Measurements from ENCODE around the gene EPSTI1. TPM values are rescaled to one million over a fixed set of nuclear protein-coding genes. Genes with fewer than 3 reads are reported as not detected.

The EPSTI1 gene
- total RNA-seq, 4 donors from 2014 or later = 6.5 to 16.9 (median 11.4) TPM

- H3K27me3 ChIP-seq = no peaks in the 10 kb centered on the region
- H3K9me3 ChIP-seq = no peaks in the 10 kb centered on the region
- H3K36me3 ChIP-seq = no peaks in the 10 kb centered on the region
- H3K4me3 ChIP-seq = no peak overlapping the region
- H3K27ac ChIP-seq = no peak overlapping the region
- DNase-seq = no peak
- H3K4me1 ChIP-seq = no peaks in the 10 kb centered on the region
- TF ChIP-seq POLR2A (IDR thresholded peaks at IDR 0.05) (no peak), CTCF (IDR thresholded peaks at IDR 0.05) (no peak)
- intact Hi-C loops (cut with DNase I; ENCODE audit: low total_unique reads) = no loop called here
These were observed 131.6 kb downstream of the EPSTI1 start for GRCh38 chr13:42860485-42860884.

- TF ChIP-seq CTCF (IDR thresholded peaks at IDR 0.05) = no peak
- Histone ChIP-seq H3K4me1 (no peaks in the 10 kb centered on the region), H3K9me3 (no peaks in the 10 kb centered on the region), H3K4me3 (no peak overlapping the region), H3K36me3 (no peaks in the 10 kb centered on the region), H3K27ac (no peak overlapping the region), H3K27me3 (no peaks in the 10 kb centered on the region)
- DNase-seq = no peak
- intact Hi-C loops (cut with DNase I; ENCODE audit: low total_unique reads) = no loop called here
These were observed 132.3 kb downstream of the EPSTI1 start for GRCh38 chr13:42859760-42860159.

- no peak for TF ChIP-seq POLR2A (IDR thresholded peaks at IDR 0.05)
These were observed 136.6 kb downstream of the EPSTI1 start for GRCh38 chr13:42855410-42855809.

GRCh38 chr13:42852136-42852535 lies 139.9 kb downstream of the EPSTI1 start:
- Histone ChIP-seq H3K27me3 (no peaks in the 10 kb centered on the region), H3K9me3 (no peaks in the 10 kb centered on the region), H3K4me3 (no peak overlapping the region), H3K36me3 (no peaks in the 10 kb centered on the region), H3K4me1 (no peaks in the 10 kb centered on the region), H3K27ac (no peak overlapping the region)
- TF ChIP-seq CTCF (IDR thresholded peaks at IDR 0.05) (no peak), POLR2A (IDR thresholded peaks at IDR 0.05) (no peak)
- intact Hi-C loops (cut with DNase I; ENCODE audit: low total_unique reads) = no loop called here
- DNase-seq = no peak

More at GRCh38 chr13:42855410-42855809, 136.6 kb downstream of the EPSTI1 start:
- H3K27ac ChIP-seq = no peak overlapping the region
- H3K27me3 ChIP-seq = no peaks in the 10 kb centered on the region
- no peaks in the 10 kb centered on the region for H3K36me3 ChIP-seq
- H3K9me3 ChIP-seq = no peaks in the 10 kb centered on the region
- no peak for DNase-seq
- no peak overlapping the region for H3K4me3 ChIP-seq
- no peaks in the 10 kb centered on the region for H3K4me1 ChIP-seq
- intact Hi-C loops (cut with DNase I; ENCODE audit: low total_unique reads) = no loop called here

- intact Hi-C loops (cut with DNase I; ENCODE audit: low total_unique reads) = no loop called here
- Histone ChIP-seq H3K4me1 (no peaks in the 10 kb centered on the region), H3K4me3 (no peak overlapping the region), H3K27ac (no peak overlapping the region), H3K9me3 (no peaks in the 10 kb centered on the region), H3K27me3 (no peaks in the 10 kb centered on the region), H3K36me3 (no peaks in the 10 kb centered on the region)
- no peak for DNase-seq
- TF ChIP-seq POLR2A (IDR thresholded peaks at IDR 0.05) (no peak), CTCF (IDR thresholded peaks at IDR 0.05) (no peak)
These were observed 142.8 kb downstream of the EPSTI1 start for GRCh38 chr13:42849200-42849599.
